ENCODE measurements around the gene SCARF1. TPM values are rescaled to one million over a fixed set of nuclear protein-coding genes. Genes with fewer than 3 reads are reported as not detected.

The SCARF1 gene
- polyA plus RNA-seq, 1 donor (not counting 4 experiments of a cell fraction or from before 2014, with no cell fraction given) = 0.05 TPM

DNA sequence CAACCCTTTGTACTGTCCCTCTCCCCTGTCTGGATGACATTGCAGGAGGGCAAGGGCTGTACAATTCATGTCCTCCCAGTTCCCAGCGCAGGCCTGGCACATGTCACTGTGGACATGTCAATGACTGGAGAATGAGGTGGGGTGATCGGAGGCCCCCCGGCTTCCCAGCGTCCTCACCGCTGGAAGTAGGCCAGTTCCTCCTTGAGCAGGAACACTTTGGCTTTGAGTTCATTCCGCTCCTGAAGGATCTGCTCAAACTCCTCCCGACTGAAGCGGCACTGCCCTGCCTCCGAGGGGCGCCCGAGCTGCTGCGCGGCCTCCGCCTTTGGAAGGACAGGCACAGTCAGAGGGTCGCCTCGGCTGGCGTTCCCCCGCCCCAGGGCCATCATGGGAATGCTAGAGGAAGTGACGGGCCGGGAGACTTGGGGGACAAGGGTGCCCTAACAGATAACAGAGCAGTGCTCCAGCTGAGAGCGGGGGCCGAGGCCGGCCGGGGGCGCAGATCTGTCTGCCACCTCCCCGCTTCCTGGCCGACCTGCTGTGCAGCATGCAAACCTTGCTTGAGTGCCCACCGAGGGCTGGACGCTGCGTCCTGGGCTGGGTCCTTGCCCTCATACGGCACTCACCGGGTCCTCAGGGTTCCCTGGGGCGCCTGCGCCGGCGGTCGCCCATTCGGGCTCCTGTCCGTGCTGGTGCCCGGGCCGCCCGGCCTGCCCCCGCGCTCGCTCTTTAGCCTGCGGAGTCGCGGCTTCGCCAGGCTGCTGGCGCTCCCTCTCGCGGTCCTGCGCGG is 2.8 kb upstream of the SCARF1 start:
- Histone ChIP-seq H3K4me1 (ENCODE audit: control insufficient read depth, extremely low read depth, insufficient read depth, low read length) (peaks cover 33% of the 10 kb centered on the region), H3K36me3 (ENCODE audit: control insufficient read depth in 2 of 2, extremely low read depth in 1 of 2, insufficient read depth in 2 of 2, low read length in 2 of 2) (peaks cover 19 to 20% of the 10 kb centered on the region in 2 experiments), H3K4me2 (ENCODE audit: control insufficient read depth, extremely low read depth, insufficient read depth, low read depth, low read length) (peak overlapping the region; percentile 83), H3K27me3 (ENCODE audit: control insufficient read depth, extremely low read depth, insufficient read depth, low read length) (no peaks in the 10 kb centered on the region), H3K9me3 (ENCODE audit: control insufficient read depth, low read depth, low read length) (no peaks in the 10 kb centered on the region), H3K27ac (ENCODE audit: control insufficient read depth, insufficient read depth, low read length) (no peak overlapping the region), H3K79me2 (ENCODE audit: control insufficient read depth, insufficient read depth, low read length) (no peaks in the 10 kb centered on the region), H4K20me1 (ENCODE audit: control insufficient read depth, extremely low read depth, insufficient read depth, low read length) (peaks cover 2% of the 10 kb centered on the region), H2AFZ (ENCODE audit: control insufficient read depth, low read length) (peak overlapping the region; percentile 88), H3K4me3 (ENCODE audit: control insufficient read depth in 2 of 3, extremely low read depth in 1 of 3, insufficient read depth in 2 of 3, low read depth in 1 of 3, low read length in 3 of 3) (peak overlapping the region; percentile 36 to 71 (median 46)), H3K9me1 (ENCODE audit: control insufficient read depth, extremely low read depth, insufficient read depth, low read length) (no peaks in the 10 kb centered on the region), H3K9ac (ENCODE audit: control insufficient read depth, extremely low read depth, insufficient read depth, low read length) (peak overlapping the region; percentile 69)
- TF ChIP-seq, protein P1, sequence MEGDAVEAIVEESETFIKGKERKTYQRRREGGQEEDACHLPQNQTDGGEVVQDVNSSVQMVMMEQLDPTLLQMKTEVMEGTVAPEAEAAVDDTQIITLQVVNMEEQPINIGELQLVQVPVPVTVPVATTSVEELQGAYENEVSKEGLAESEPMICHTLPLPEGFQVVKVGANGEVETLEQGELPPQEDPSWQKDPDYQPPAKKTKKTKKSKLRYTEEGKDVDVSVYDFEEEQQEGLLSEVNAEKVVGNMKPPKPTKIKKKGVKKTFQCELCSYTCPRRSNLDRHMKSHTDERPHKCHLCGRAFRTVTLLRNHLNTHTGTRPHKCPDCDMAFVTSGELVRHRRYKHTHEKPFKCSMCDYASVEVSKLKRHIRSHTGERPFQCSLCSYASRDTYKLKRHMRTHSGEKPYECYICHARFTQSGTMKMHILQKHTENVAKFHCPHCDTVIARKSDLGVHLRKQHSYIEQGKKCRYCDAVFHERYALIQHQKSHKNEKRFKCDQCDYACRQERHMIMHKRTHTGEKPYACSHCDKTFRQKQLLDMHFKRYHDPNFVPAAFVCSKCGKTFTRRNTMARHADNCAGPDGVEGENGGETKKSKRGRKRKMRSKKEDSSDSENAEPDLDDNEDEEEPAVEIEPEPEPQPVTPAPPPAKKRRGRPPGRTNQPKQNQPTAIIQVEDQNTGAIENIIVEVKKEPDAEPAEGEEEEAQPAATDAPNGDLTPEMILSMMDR (optimal IDR thresholded peaks at IDR 0.05 in 1 of 3, IDR thresholded peaks at IDR 0.05 in 1 of 3, conservative IDR thresholded peaks at IDR 0.05 in 1 of 3; ENCODE audit: extremely low read depth in 1 of 3, insufficient read depth in 2 of 3, low read length in 3 of 3) = peak in 2 of 3 experiments; percentile 20 to 53
- no peak for TF ChIP-seq EZH2 (IDR thresholded peaks at IDR 0.05; ENCODE audit: low read length)
- peak; percentile 13 for FAIRE-seq
- dilution Hi-C loops (cut with MboI; ENCODE audit: extremely low pct_ligation_motif_present, low sequenced_read_pairs) = no loop called here
- DNase-seq (ENCODE audit: low read depth, low spot score) = no peak

DNA sequence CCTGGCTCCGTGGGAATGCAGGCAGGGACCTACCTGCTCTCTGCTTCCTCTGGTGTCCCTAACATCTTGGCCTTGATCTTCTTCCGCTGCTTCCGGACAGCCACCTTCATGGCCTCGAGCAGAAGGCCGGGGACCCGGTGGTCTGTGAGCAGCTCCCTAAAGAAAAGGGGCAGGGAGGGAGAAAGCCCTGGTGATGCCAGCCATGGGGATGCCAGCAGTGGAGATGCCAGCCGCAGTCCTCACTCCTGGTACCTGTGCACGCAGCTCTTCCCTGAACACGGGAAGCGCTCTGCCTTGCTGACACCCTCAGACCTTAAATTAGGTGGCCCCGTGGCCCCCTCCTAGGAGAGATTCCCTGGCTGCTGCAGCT is 2.3 kb upstream of the SCARF1 start:
- Histone ChIP-seq H4K20me1 (ENCODE audit: control insufficient read depth, extremely low read depth, insufficient read depth, low read length) (peaks cover 2% of the 10 kb centered on the region), H3K27me3 (ENCODE audit: control insufficient read depth, extremely low read depth, insufficient read depth, low read length) (no peaks in the 10 kb centered on the region), H3K4me1 (ENCODE audit: control insufficient read depth, extremely low read depth, insufficient read depth, low read length) (peaks cover 33% of the 10 kb centered on the region), H2AFZ (ENCODE audit: control insufficient read depth, low read length) (no peak overlapping the region), H3K27ac (ENCODE audit: control insufficient read depth, insufficient read depth, low read length) (no peak overlapping the region), H3K79me2 (ENCODE audit: control insufficient read depth, insufficient read depth, low read length) (no peaks in the 10 kb centered on the region), H3K4me3 (ENCODE audit: control insufficient read depth in 2 of 3, extremely low read depth in 1 of 3, insufficient read depth in 2 of 3, low read depth in 1 of 3, low read length in 3 of 3) (no peak overlapping the region), H3K9me1 (ENCODE audit: control insufficient read depth, extremely low read depth, insufficient read depth, low read length) (no peaks in the 10 kb centered on the region), H3K9me3 (ENCODE audit: control insufficient read depth, low read depth, low read length) (no peaks in the 10 kb centered on the region), H3K36me3 (ENCODE audit: control insufficient read depth in 2 of 2, extremely low read depth in 1 of 2, insufficient read depth in 2 of 2, low read length in 2 of 2) (peaks cover 15 to 19% of the 10 kb centered on the region in 2 experiments), H3K4me2 (ENCODE audit: control insufficient read depth, extremely low read depth, insufficient read depth, low read depth, low read length) (peak overlapping the region; percentile 83), H3K9ac (ENCODE audit: control insufficient read depth, extremely low read depth, insufficient read depth, low read length) (no peak overlapping the region)
- dilution Hi-C loops (cut with MboI; ENCODE audit: extremely low pct_ligation_motif_present, low sequenced_read_pairs) = no loop called here
- no peak for FAIRE-seq
- DNase-seq (ENCODE audit: low read depth, low spot score) = no peak
- TF ChIP-seq, protein P1 (optimal IDR thresholded peaks at IDR 0.05 in 1 of 3, IDR thresholded peaks at IDR 0.05 in 1 of 3, conservative IDR thresholded peaks at IDR 0.05 in 1 of 3; ENCODE audit: extremely low read depth in 1 of 3, insufficient read depth in 2 of 3, low read length in 3 of 3) = no peak
- no peak for TF ChIP-seq EZH2 (IDR thresholded peaks at IDR 0.05; ENCODE audit: low read length)
